GM21390 (cell line): ENCODE results near the gene GATA3.
"Not testable (repeated sequence)": the region's sequence is repeated elsewhere in the genome, so short reads cannot be mapped to it uniquely, and the experiment has no call there.

Experiments
- ATAC-seq: cut with Tn5 transposase; IDR thresholded peaks from one replicate; pipeline ENCODE4 v1.9.1; 2021; ENCODE audit not compliant: unreplicated experiment

The GATA3 gene

GRCh38 chr10:8054494-8055407, at the start of gene GATA3:
TSS of gene GATA3 (plus strand) at chr10:8054688. CDS start at chr10:8055656, 968 bp downstream.
- ATAC-seq, result peak; percentile 33

DNA sequence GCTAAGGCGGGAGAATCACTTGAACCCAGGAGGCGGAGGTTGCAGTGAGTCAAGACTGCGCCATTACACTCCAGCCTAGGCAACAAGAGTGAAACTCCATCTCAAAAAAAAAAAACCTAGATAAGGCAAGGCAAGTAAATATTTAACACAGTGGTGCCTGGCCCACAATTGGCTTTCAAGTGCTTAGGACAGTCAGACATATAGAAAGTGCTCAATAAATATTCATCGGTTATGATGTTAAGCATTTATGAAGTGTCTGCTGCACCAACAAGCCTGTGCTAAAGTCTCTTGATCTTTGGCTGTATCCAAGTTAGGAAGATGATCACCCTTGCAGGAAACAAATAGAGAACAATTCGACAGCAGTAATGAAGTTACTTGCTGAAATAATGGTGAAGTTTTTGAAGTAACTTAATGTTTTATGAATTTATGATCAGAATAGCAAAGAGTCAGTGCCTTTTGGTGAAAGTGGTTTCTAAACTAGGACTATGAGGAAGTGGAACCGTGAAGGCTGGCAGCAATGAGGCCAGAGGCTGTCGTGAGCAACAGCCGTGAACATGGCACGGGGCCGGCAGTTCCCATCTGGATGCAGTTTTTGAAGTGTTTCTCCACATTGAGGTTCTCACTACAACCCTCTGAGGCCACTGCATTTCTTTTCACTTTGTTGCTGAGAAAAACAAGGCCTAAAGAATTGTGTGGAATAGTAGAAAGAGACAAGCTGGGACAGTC, 48.1 kb upstream of the GATA3 start:
- ATAC-seq, result peak; percentile 55

DNA sequence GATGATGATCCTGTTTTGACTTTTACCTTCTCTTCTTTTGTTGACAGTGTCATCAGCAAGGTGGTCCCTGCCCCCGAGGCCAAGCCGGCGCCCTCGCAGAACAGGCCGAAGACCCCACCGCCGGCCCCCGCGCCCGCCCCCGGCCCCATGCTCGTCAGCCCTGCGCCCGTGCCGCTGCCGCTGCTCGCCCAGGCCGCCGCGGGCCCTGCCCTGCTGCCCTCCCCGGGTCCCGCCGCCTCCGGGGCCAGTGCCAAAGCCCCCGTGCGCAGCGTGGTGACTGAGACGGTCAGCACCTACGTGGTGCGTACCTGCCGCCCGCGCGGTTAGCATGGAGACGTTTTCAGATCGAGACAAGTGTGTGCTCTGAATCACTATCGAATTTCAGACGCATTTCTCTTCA, 45.5 kb upstream of the GATA3 start:
- no peak for ATAC-seq

DNA sequence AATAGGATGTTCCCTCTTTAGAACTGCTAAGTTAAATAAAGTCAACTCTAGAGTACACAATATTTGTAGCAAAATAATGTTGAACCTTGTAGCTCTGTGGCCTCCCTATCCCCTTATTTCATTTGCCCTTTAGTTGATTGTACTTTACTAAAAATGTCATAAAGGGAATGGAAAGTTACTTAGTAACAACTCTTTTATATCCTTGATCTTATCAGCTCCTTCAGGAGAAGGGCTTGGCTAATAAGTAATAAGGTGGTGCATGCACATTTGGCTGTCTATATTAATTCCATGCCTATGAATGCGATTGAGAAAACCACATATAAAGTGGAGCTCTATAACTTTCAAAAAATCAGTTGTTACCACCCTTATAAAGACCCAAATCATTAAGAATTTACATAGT, 41.5 kb upstream of the GATA3 start:
- ATAC-seq, result no peak

GRCh38 chr10:8013619-8014018, 40.9 kb upstream of the GATA3 start:
- no peak for ATAC-seq

DNA sequence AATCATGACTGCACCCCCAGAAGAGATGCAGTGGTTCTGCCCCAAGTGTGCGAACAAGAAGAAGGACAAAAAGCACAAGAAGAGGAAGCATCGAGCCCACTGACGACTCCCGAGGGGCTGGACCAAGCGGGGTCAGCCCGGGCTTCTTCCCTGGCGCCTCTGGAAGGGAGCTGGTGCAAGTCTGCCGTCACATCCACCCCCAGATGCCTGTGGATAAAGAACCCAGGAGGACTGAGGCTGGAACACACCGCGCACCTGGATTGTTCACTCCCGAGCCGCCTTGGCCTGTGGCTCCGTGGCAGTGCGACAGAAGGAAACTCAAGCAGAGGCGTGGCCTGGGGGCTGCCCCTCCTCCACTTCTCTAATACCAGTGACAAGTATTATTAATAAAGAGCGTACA, 39.8 kb upstream of the GATA3 start:
- ATAC-seq, result no peak

DNA sequence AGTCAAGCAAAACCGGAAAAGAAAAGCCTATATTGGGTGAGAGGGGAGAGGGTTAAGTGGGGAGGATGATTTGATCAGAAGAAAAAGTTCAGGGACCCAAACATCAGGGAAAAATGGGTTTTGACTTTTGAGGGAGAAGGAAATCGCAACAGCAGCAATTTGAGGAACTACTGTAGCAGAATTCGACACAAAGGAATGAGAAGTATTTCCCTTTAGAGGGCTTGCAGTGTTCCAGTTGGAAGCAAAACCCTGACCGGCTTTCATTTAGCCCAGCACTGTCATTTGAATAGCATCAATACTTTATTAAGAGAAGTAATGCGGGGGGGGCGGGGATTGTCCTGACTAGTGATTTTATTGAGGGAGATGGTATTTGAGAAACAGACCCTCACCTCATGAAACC, 37.2 kb upstream of the GATA3 start:
- ATAC-seq, result no peak

DNA sequence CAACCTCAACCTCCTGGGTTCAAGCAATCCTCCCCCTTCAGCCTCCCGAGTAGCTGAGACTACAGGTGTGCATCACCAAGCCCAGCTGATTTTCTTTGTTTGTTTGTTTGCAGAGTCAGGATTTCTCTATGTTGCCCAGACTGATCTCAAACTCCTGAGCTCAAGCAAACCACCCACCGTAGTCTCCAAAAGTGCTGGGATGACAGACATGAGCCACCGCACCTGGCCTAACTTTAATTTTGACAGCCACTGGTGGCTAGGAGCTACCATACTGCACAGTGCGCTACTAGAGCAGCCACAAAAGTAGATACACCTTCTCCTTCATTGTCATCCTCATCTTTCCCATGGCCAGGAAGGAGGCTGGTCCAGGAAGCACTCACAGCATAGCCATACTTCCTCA, 31.2 kb upstream of the GATA3 start:
- no peak for ATAC-seq

GRCh38 chr10:8023851-8024250, 30.6 kb upstream of the GATA3 start:
- no peak for ATAC-seq

DNA sequence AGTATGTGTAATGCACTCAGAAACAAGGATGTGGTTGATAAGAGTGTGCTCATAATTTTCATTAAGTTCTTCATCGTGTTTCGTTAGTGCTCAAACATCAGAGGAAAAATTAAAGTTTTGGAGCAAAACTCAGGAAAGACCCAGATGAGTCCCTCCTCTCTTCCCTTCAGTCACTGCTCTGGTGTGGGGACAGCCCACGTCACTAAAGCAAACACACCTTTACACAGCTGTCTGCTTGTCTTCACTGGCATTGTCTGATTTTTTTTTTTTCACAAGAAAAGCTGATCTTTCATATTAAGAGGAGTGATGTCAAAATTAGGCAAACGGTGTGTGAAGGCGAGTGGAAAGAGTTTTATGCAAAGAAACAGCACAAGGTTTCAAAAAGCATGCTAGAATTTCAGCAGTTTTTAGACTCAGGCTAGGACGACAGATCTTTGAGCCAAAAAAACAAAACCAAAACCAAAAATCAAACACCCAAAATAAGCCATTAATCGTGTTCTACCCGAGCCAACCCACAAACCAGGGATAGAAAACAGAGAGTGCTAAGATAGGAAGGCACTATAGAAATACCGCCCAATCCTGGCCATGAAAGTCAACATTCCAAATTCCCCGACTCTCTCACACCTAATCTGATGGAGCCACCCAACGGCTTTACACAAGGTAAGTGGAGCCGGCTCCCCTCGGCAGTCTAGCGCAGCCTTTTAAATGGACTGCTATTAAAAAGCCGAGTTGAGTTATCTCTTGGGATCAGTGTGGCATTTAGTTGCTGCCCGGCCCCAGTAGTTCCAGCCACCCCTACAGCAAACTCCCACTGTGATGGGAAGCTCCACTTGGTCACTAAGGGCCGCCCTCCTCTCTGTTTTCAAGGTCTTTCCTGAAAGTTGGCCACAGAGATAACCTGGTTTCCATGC, 27.9 kb upstream of the GATA3 start:
- peak; percentile 44 for ATAC-seq

- ATAC-seq, result not testable (repeated sequence)
These were observed 23.3 kb upstream of the GATA3 start for GRCh38 chr10:8031211-8031610.

GRCh38 chr10:8032558-8032957, 21.9 kb upstream of the GATA3 start:
- no peak for ATAC-seq

GRCh38 chr10:8033812-8034465, 20.5 kb upstream of the GATA3 start:
- ATAC-seq, result no peak

DNA sequence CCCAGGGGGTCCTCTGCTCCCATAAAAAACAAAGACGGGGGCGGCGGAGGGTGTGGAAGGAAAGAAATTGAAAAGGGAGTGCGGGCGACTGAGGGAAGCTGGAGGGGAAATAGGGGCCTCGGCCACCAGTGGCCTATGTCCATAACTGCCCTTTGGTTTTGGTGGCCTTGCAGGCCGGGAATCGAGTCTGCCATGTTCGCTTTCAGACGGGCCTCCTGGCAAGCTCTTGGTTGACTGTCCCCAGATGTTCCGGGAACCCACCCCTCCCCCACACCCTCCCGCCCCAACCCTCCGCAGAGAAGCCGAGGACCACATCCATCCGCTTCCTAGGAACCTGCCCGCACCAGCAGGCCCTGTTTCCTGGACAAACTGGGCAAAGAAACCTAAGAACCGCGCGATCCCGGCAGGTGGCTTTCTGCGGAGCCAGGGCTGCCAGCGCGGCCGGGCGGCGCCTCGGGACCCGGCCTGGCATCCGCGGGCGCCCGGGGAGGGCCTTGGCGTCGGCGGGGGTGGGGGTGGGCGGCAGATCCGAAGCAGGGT, 20.0 kb upstream of the GATA3 start:
- no peak for ATAC-seq

DNA sequence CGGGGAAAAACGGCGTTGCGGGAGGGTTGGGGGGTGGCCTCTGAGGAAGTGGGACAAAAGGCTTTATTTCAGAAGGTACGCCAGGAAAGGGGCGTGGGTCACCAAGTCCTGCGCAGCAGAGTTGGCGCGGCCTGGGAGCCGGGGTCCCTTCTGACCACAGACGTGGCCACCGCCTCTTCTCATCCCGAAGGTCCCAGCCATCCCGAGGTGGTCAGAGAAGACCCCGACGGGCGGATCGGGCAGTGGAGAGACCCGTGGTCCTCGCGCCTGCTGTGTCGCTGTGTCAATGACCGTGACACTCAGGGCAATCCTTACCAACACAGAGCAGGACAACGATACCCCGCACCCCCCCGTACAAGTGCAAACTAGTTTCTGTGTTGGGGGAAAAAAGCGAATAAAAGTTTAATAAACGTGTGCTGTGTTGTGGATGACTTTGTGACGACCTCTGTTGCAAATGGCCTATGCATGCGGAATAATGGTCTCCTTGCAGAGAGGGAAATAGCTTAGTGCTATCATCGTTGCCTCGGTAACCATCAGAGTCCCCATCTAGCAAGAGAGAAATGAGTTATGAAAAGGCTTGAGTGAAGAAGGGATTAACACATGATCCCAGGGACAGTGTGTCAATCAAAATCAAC, 19.4 kb upstream of the GATA3 start:
- ATAC-seq, result no peak

- ATAC-seq, result no peak
These were observed 18.6 kb upstream of the GATA3 start for GRCh38 chr10:8035641-8036470.

DNA sequence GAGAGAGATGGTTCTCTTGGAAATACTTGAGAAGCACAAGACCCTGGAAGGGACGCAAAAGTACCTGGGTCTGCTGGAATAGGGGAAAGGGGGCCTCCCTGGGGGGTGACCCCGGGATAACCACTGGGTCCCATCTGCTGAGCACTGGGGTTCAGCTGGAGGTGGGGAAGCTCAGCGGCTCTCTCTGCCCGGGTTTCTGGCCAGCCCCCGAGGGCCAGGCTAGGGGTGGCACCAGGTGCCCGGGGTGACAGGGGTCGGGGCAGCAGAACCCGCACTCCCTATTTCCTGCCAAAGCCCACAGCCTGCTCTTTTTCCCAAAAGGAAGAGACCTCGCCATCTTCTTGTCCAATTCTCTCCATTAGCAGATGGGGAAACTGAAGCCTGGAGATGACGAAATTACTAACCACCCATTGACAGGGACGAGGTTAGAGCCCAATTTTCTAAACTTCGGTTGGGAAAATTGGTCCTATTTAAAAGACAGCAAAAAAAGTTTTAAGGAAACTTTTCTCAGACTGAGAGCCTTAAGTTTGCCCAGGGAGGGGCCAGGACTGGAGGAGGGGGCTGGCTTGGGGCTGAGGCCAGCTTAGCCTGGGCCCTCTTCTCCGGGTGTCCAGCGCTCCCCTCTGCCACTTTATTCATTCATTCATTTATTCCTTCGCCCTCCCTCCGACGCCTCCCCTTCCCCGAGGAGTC, 17.8 kb upstream of the GATA3 start:
- ATAC-seq, result no peak

DNA sequence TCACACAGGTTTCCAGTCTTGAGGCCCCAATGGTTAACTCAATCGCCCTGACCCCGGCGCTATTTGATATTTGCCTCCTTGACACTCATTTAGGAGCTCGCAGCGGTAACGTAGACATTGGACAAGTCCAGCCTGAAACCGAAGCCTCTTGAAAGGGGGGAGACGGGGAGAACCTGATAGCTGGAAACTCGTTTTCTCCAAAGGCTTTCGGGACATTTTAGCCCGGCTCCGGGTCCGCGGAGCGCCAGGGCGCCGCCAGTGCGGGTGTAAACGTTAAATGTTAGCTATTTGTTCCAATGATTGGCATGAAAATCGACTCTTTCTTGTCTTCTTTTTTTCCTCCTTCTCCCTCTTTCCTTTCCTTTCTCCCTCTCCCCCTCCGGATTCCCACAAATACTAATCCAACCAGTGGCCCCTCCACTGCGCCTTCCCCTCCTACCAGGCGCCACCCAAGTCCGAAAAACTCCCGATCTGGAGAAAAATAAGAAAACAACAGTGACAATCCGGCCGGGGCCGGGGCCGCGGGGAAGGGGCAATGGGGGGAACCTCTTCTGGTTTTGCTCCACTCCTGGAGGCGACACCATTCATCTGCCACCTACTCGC, 17.2 kb upstream of the GATA3 start:
- no peak for ATAC-seq
